ENCODE measurements around the gene POLR1F.
"Not testable (repeated sequence)": the region's sequence is repeated elsewhere in the genome, so short reads cannot be mapped to it uniquely, and the experiment has no call there.

Gene POLR1F, protein sequence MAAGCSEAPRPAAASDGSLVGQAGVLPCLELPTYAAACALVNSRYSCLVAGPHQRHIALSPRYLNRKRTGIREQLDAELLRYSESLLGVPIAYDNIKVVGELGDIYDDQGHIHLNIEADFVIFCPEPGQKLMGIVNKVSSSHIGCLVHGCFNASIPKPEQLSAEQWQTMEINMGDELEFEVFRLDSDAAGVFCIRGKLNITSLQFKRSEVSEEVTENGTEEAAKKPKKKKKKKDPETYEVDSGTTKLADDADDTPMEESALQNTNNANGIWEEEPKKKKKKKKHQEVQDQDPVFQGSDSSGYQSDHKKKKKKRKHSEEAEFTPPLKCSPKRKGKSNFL

DNA sequence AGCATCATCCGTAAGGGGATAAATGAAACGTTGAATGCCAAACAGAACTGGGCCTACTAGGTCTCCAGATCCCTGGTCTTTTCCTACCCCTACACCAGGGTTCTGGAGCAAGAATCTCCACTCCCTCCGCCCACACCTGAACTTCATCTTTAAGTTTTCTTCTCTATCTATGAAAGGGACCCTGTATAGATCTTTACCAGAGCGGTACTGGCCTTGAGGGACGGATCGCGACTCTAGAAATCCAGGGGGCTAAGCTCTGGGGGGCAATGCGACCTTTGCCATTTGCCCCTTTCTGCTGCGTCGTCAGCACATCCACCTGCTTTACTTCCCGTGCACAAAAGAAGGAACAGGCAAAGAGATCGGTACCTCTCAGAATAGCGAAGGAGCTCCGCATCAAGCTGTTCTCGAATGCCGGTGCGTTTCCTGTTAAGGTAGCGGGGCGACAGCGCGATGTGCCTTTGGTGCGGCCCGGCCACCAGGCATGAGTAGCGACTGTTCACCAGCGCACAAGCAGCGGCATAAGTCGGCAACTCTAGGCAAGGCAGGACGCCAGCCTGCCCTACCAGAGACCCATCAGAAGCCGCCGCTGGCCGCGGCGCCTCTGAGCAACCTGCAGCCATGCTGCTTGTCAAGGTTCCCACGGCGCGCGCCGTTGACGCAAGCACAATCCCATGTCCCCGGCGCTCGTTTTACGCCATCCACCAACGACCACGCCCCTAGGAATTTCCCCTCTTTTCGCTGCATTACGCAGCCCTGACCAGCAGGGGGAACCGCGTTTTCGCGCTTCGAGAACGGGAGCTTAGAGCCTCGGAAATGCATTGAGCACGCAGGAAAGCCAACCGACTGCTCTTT is at the start of gene POLR1F:
POLR1F (minus strand) TSS at position 641 of the 852 bp plus-strand sequence; CDS start at position 620, 21 bp downstream.
- DNase-seq = peak; percentile 95

DNA sequence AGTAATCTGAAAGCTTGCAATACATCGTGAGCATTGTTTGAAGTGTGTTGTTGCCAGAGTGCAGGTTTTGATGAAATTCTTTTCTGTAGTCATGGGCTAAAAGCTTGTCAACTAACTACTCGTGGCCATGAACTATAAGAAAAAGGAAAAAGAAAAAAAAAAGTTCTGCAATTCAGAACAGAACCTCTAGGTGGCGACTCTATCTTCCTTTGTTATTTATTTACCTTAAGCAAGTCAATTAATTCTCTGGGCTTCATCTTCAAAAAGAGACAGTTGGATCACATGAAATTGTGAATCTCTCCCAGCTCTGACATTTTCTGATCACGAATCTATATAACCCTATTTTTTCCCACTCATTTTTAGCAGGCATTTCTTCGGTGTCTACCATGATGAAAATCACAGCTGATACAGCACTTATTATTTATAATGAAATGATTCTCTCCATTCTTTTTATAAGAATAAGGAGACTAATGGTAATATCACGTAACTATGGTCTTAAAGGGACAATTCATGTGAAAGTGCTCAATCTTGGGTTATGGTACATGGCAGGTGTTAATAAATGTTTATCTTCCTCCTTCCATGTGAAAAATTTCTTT is 45.8 kb upstream of the POLR1F start:
- peak; percentile 33 for DNase-seq

DNA sequence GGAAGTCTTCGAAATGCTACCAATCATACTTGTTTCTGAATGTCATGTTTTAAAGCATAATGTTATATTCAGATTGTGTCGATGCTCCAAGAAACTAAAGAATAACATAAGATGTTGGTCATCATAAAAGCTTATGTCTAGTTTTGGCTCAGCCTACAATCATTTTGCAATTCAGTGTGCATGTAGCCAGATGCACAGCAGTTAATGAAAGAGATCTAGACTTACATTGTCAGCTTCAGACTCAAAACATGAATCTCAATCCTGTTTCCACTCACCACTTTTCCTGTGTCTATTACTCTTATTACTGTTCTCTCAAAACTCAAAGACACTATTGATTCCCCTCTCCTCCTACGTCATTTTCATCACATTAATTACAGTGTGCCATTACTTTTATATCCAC is 43.2 kb upstream of the POLR1F start:
- no peak for DNase-seq

DNA sequence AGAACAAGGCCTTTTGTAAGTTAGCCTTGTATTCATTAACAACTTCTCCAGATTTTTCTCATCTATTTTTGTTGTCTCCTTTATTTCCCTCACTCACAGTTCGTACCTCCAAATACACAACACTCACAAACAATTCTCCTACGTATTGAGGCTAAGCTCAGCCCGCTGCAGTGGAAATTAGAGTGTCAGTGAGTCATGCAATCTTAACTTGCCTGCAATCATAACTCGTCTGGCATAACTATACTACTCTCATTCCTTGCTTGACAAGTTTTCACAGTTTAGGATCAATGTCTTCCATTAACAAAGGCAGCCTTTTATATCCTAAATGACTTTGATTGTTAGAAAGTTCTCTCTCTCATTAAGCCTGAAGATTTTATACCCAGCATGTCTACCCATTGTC is 40.8 kb upstream of the POLR1F start:
- DNase-seq = peak; percentile 3

DNA sequence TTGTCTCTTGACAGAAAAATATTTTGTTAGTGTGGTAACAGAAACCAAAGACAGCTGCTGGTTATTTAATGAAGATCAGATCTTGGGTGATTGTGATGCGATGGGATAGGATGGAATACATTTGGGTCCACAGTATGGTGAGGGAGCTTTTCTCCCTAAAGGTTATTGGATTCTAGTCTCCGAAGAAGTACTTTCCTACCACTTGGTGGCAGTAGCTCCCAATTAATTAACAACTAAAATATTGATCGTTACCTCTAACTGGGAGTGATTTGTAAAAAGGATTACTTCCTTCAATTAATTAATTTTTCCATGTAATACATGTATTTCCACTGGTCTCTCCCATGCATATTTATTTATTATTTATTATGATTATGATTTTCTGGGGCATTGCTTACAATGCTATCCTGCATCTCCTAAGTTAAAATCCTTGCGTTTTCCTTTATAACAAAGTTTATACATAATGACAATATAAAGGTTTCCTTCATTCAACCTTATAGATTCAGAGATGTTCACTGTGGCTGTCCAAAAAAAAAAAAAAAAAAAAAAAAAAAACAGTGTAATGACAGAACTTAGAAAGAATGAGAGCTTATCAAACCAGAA is 39.0 kb upstream of the POLR1F start:
- DNase-seq = peak; percentile 74

DNA sequence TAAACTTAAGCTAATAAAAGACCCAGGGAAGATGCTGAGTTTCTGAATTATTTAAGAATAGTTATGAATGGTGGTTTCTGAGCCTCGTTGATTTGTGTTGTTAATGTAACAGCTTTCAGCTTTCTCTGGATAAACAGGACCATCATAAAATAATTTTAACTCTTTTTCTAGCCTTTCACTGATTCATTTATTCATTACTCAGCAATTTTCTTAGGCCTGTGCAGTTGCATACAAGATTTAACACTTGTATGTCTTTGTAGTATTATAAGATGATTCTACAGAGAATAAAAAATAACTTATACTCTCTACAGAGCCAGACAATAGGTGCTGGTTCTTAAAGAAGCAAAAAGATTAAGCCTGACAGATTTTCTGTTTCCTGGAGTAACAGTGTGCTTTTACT is 35.2 kb upstream of the POLR1F start:
- no peak for DNase-seq

DNA sequence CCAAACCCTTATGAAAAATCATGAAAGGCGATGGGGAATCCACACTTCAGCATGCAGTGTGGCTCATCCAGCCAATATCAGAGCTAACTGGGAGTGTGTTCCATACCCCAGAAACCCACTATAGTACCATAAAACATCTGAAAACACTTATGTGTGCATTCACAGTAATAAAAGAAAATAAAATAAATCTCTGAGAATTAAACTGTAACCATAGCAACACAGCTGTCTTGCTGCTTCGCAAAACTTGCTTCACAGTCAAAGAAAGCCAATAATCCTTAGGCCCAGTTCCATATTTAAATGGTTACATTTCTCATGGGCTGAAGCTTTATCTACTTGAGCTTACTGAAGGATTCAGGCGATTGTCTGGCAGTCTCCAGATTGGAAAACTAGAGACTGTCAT is 19.9 kb upstream of the POLR1F start:
- DNase-seq = no peak

DNA sequence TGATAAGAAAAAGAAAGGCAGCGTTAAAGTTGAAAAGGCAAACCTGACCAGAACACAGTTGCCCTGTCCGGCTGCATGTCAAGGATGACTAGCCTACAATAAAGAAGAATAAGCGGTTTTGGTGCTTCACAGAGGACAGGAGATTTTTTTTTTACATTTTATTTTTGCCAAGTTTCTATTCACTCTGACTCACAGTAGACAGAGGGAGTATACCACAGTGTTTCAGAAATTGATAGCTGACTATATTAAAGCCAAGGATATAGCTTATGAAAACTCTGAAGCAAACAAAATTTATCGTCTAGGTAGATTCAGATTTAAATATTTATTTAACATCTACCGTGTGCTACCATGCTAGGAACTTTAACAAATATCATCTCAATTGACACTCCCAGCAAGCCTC is 16.9 kb upstream of the POLR1F start:
- no peak for DNase-seq

DNA sequence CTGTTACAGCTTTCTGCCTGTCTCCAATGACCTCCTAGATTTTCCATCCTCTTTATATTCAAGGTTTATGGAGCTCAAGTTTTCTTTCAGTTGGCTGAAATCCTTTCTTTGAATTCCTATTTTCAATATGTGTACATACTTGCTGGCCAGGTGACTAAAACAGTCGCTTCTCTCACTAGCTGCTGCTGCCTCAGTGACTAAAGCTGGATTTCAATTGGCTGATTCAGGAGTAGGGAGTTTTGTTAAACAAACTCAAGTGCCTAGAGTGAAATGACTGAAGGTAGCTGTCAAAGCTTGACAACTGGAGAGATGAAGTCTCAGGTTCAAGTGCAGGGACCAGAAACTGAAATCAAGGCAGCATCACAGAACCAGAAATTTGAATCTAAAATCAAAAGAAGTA is 6.7 kb upstream of the POLR1F start:
- peak; percentile 22 for DNase-seq

DNA sequence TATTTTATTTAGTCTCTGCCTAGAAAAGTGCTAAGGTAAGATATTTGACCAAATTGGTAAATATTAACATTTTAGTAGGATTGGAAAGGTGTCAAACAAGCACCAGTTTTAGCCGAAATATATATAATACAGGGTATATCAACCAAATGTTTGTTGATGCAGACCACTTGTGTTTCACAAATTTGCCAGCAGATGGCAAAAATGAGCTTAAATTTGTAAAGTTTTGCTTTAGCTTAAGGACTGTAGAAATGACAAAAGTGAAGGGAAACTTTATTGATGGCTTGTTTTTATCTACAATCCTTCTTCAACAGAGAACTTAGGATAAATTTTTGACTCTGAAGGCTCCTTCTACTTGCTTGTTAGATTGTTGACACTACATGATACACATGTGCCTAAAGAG is 4.8 kb upstream of the POLR1F start:
- no peak for DNase-seq

DNA sequence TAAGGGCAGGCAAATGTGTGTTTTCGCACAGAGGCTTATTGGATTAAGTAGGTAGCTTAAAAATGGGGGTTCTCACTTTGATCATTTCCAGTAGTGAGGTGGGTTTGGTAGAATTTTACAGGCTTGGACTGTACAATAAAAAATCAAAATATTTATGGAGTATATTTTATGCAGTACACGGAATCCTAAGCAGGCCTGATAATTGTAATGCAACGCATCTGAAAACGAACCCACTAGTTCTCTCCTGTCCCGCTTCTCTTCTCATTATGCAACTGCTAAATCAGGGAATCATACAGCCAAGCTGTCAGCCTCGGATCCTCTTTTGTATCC is 377 bp upstream of the POLR1F start:
- DNase-seq = no peak

DNA sequence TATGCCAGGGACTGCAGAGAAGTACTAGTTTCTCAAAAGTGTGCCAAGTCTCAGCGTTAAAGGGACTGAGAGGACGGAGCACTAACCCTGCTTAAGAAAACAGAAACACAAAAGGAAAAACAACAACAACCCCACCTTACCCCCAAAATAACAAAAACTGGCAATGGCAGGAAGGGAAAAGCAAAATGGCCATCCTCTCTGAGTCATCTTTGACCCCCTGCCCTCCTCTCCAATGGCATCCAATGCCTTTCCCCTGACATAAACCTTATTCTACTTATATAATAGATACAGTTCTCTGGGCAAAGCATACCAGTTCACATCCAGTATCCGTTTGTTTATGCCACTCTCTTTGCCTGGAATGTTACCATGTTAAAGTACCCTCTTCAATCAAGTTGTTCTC is 1.6 kb downstream of the POLR1F start:
- DNase-seq = no peak

DNA sequence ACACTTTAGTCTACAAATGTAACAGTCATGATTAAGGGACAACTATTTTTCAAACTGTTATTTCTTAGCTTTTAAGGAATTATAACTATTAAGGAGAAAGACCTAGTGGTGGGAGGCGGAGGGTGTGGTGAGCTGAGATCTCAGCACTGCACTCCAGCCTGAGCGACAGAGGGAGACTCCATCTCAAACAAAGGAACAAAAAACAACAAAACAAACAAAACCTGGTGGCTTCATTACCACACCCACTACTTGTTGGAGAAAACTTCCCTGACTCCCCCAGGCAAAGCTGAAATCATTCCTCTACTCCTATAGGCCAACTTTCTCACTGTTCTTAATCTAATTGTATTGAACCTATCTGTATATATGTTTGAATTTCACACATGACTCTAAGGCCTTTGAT is 3.2 kb downstream of the POLR1F start:
- DNase-seq = no peak

DNA sequence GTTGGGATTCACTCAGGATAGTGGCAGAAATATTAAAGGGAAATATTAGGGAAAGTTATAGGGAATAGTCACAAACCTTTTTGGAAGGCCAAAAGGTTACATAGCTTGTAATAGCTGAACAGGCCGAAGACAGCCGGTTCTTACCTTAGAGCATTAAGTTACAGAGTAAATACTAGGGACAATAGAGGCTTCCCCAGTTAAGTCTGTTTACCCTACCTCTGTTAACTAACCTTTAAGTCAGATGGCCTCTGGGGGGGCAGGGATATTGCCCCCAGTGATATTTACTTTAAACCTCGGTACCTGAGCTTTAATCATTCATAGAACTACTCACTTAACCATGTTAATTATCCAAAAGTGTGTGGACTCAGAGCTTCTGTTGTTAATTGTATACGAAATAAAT is 7.4 kb downstream of the POLR1F start:
- peak; percentile 77 for DNase-seq

DNA sequence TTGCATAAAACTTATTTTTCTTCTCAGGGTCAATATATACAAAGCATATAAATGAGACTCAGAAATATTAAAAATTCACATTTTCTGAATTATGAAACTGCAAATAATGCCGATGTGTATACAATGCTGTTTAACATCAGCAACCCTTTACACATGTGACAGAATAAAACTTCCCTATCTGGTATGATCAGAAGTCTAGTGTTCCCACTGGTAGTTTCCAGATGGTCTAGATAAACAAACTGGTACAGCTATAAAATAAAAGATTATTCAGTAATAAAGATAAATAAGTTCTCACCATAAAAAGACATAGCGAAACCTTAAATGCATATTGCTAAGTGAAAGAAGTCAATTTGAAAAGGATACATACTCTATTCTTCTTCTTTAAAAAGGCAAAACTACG is 7.9 kb downstream of the POLR1F start:
- no peak for DNase-seq

DNA sequence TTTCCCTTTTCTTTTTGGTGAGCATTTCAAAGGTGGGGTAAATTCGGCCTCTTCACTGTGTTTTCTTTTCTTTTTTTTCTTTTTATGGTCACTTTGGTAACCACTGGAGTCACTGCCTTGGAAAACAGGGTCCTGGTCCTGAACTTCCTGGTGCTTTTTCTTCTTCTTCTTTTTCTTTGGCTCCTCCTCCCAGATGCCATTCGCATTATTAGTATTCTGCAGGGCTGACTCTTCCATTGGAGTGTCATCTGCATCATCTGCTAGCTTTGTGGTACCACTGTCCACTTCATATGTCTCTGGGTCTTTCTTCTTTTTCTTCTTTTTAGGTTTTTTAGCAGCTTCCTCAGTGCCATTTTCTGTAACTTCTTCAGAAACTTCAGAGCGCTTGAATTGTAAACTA is 10.5 kb downstream of the POLR1F start:
- no peak for DNase-seq

DNA sequence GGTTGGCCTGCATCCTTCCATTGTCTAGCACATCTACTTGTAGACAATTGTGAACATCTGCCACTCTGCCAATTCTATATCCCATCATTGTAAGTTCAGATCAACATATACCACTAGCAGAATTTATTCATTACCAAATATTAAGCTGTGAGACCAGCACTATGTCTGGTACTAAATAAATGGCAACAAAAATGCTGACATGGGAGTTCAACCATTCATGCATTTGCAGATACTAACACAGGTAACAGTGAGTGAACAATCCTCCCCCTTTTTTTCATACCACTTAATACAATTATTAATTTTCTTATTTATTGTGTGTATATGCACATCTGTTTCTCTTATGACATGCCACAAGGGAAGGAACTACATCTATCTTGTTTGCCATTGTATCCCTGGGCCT is 11.9 kb downstream of the POLR1F start:
- no peak for DNase-seq

DNA sequence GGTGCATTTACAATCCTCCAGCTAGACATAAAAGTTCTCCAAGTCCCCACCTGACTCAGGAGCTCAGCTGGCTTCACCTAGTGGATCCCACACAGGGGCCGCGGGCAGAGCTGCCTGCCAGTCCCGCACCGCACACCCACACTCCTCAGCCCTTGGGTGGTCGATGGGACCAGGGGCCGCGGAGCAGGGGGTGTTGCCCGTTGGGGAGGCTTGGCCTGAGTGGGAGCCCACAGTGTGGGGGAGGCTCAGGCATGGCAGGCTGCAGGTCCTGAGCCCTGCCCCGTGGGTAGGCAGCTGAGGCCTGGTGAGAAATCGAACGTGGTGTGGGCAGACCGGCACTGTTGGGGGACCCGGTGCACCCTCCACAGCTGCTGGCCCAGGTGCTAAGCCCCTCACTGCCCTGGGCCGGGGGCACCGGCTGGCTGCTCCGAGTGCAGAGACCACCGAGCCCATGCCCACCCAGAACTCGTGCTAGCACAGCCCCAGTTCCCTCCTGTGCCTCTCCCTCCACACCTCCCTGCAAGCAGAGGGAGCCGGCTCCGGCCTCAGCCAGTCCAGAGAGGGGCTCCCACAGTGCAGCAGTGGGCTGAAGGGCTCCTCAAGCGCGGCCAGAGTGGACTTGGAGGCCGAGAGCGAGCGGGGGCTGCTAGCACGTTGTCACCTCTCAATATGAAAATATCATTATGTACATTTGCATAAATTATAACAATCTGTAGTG is 16.6 kb downstream of the POLR1F start:
- no peak for DNase-seq

DNA sequence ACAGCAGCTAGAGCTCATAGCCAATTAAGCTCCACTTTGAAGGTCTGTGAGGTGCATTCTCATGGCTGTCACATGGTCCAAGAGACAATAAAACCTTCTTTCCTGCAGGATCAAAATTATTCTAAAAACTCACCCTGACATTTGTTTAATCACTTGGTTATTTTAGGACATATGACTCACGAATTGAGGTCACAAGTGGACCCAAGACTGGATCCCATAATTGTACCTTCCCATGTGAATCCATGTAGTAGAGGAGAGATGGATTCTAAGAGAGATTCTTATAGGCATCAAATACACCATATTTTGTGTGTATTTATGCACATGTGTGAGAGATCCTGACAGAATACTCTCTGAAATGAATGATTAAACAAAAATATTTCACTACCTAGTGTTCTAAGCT is 18.1 kb downstream of the POLR1F start:
- DNase-seq = no peak

DNA sequence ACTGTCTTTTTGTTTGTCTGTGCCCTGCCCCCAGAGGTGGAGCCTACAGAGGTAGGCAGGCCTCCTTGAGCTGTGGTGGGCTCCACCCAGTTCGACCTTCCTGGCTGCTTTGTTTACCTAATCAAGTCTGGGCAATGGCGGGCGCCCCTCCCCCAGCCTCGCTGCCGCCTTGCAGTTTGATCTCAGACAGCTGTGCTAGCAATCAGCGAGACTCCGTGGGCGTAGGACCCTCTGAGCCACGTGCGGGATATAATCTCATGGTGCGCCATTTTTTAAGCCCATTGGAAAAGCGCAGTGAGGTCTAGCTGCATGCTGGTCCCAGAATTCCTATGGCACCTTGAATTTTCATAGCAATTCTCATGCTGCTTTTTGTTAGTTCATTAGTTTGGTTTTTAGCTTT is 19.7 kb downstream of the POLR1F start:
- DNase-seq = not testable (repeated sequence)

DNA sequence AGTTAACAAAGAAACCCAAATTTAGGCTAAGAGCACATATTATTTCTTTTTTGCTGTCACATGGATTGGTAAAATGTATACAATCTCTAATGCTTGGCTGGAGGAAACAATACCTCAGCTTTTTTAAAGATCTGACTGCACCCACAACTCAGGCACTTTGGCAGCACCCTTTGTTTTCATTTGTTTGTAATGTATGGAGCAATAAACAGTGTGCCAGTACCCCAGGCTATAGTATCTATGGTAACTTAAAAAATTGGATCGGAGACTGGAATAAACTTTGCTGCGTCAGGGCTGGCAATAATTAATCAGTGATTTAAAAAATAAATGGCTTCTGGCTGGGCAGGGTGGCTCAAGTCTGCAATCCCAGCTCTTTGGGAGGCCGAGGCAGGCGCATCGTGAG is 27.2 kb downstream of the POLR1F start:
- DNase-seq = no peak

DNA sequence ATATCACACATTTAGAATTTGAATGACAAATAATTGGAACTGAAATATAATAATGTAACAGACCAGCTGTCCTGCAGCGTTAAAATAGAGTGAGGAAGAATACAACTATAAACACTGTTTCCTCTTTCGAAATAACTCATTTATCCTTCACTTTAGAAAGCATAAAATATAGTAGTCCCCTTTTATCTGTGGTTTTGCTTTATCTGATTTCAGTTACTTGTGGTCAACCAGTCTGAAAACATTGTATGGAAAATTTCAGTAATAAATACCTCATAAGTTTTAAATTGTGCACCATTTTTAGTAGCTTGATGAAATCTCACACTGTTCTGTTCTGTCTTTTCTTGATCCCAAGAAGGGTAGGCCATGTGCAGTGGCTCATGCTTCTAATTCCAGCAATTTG is 31.7 kb downstream of the POLR1F start:
- no peak for DNase-seq

DNA sequence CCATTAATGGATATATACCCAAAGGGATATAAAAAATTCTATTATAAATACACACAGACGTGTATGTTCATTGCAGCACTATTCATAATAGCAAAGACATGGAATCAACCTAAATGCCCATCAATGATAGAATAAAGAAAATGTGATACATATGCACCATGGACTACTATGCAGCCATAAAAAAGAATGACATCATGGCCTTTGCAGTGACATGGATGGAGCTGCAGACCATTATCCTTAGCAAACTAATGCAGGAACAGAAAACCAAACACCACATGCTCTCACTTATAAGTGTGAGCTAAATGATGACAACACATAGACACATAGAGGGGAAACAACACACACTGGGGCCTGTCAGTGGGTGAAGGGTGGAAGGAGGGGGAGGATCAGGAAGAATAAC is 33.0 kb downstream of the POLR1F start:
- DNase-seq = no peak
